ENCODE results near the gene SYCE1L.

- TF ChIP-seq CTCF (IDR thresholded peaks at IDR 0.05) (no peak), POLR2A (IDR thresholded peaks at IDR 0.05) (no peak)
These were observed 39.4 kb downstream of the SYCE1L start for GRCh38 chr16:77238593-77238992.
